ENCODE results near the gene SARM1.

Gene SARM1

GRCh38 chr17:28404007-28404406 is 32.5 kb downstream of the SARM1 start:
- TF ChIP-seq GATA3 (IDR thresholded peaks at IDR 0.05; ENCODE audit: low read depth, low read length) = no peak
- TF ChIP-seq GATA2 (IDR thresholded peaks at IDR 0.05; ENCODE audit: low read depth, low read length) = no peak

GRCh38 chr17:28404461-28404811 is 32.9 kb downstream of the SARM1 start:
- TF ChIP-seq GATA2 (IDR thresholded peaks at IDR 0.05; ENCODE audit: low read depth, low read length) (no peak), GATA3 (IDR thresholded peaks at IDR 0.05; ENCODE audit: low read depth, low read length) (no peak)

DNA sequence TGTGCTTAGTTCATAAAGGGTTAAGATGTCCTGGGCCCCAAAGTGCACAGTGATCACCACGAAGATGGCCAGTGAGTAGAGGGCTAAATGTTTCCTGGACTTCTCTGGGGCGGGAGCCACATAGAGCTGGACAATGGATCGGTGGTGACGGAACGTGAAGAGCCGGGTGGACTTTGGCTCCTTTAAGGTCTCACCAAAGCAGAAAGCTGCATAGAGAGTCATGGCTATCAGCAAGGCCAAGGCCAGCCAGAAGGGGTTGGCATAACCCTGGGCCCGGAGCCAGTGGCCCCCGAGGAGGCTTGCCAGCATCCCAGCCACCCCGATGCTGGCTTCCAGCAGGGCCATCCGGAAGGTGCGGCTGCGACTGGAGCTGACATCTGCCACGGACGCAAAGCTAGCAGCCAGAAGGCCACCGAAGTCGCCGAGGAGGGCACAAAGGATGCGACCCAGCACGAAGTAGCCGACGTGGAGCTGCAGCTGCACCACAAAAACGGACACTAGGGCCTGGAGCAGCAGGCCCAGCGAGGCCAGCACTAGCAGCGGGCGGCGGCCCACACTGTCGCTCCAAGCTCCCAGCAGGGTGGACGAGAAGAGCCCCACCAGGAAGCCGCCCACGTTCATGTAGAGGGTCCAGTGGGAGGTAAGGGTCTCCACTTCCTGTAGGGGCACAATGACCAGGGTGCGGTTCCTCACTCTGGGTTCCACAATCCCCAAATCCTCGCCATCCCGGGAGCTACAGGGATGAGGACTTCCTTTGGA is 33.5 kb downstream of the SARM1 start:
- no peak for TF ChIP-seq GATA2 (IDR thresholded peaks at IDR 0.05; ENCODE audit: low read depth, low read length)
- TF ChIP-seq GATA3 (IDR thresholded peaks at IDR 0.05; ENCODE audit: low read depth, low read length) = no peak

DNA sequence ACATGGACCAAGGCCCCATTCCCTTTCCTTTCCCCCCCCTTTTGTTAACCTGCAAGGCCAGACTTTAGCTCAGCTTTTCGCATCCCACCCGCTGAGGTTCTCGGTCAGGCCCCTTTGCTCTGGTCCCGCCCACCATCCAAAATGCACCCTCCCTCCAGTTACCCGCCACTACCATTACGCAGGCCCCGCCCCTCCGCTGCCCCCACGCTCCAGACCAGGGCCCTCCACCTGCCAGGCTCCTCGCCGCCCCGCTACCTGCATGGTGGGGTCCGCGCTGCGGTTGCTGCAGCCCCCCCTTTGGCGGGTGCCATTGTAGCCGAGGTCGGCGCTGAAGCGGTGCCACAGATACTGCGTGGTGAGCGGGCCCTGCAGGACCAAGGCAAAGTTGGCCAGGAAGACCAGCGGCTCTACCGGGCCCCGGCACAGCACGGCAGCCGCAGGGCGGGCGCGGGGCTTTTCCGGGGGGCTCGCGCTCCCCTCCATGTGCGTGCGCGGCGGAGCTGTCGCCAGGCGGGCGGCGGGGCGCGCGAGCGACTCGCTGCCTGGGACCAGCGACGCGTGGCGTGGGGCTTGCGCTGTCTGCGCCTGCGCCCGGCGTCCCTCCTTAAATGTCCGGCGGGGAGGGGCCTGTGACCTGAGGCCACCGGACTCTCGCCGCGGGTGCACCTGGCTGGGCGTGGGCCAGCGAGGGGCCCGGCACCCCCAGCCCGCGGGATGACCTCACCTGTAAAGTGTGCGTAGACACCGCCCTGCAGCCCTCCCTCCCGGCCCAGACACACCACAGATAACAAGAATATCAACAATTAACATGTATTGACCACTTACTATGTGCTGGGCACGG is 34.4 kb downstream of the SARM1 start, which contains the start of gene SLC46A1:
SLC46A1 (minus strand) TSS at position 581 of the 841 bp plus-strand sequence; CDS start at position 483, 98 bp downstream.
- TF ChIP-seq GATA2 (IDR thresholded peaks at IDR 0.05; ENCODE audit: low read depth, low read length) (no peak), GATA3 (IDR thresholded peaks at IDR 0.05; ENCODE audit: low read depth, low read length) (no peak)

- no peak for TF ChIP-seq GATA3 (IDR thresholded peaks at IDR 0.05; ENCODE audit: low read depth, low read length)
These were observed 35.0 kb downstream of the SARM1 start for GRCh38 chr17:28406473-28406814.

DNA sequence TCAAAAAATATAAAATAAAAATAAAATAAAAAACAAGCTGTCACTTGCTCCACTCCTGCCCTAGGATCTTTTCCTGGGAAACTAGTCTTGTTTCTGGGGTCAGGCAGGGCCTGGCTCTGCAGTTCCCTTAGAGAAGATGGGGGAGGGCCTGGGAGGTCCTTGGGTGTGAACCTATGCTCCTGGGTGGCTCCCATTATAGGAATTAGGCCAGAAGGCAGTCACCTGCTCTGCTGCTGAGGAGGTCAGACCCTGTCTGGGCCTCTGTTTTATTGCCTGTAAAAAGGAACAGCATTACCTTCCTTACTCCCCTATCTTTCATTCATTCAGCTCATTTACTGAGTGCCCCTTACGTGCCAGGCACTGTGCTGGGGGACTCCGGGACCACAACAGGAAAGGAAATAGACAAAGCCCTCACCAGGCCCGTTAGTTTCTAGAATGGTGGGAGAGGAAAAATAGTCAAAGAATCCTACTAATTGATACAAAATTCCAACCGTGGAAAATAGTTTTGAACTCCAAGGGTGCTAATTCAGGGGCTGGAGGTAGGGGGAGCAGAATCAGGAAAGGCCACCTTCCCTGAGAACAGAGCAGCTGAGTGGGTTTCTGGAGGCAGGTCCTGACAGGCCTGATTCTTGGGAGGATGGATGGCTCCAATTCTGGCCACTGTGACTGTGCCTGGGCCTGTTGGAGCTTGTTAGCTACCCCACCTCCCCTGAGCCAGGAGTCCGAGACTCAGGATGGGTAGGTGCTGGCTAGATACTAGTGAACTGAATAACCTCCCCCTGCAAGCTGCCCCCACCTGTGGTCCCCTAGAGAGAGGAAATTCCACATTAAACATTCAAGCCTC is 35.9 kb downstream of the SARM1 start:
- TF ChIP-seq GATA3 (IDR thresholded peaks at IDR 0.05; ENCODE audit: low read depth, low read length) (no peak), GATA2 (IDR thresholded peaks at IDR 0.05; ENCODE audit: low read depth, low read length) (no peak)

DNA sequence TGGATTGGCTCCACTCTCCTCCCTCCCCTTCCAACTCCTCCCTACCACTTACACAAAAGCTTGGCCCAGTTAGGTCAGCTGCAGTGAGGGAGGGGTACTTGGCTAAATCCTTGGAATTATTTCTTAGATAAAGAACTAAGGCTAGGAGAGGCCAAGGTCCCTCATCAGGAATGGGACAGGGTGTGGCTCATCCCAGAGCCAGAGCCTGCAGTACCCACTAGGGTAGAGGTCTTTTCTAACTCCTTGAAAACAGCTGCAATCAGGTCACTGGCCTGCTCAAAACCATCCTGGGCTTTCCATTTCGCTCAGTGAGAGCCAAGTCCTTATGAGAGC is 36.4 kb downstream of the SARM1 start:
- no peak for TF ChIP-seq GATA3 (IDR thresholded peaks at IDR 0.05; ENCODE audit: low read depth, low read length)
- no peak for TF ChIP-seq GATA2 (IDR thresholded peaks at IDR 0.05; ENCODE audit: low read depth, low read length)

GRCh38 chr17:28412099-28412498 is 40.6 kb downstream of the SARM1 start:
- no peak for TF ChIP-seq GATA3 (IDR thresholded peaks at IDR 0.05; ENCODE audit: low read depth, low read length)
- TF ChIP-seq GATA2 (IDR thresholded peaks at IDR 0.05; ENCODE audit: low read depth, low read length) = no peak

- TF ChIP-seq GATA3 (IDR thresholded peaks at IDR 0.05; ENCODE audit: low read depth, low read length) = no peak
- no peak for TF ChIP-seq GATA2 (IDR thresholded peaks at IDR 0.05; ENCODE audit: low read depth, low read length)
These were observed 42.3 kb downstream of the SARM1 start for GRCh38 chr17:28413804-28414203.

DNA sequence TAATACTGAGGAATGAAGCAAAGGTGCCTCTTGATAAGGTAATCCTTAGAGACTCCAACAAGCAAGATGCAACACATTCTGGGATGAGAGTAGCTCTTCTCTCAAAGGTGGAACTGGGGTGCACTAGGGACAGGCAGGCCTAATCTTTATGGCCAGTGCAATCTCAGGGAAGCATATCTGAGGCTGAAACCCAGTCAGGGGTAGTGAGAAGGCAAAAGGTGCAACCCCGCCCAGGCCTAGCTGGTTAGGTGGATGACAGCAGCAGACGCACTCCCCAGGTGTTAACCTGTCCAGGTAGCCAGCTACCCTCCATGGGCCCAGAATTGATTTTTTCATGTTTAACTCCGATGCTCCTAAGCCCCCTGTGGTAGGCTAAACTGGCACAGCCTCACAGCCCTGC is 44.4 kb downstream of the SARM1 start:
- TF ChIP-seq GATA2 (IDR thresholded peaks at IDR 0.05; ENCODE audit: low read depth, low read length) (no peak), GATA3 (IDR thresholded peaks at IDR 0.05; ENCODE audit: low read depth, low read length) (no peak)

DNA sequence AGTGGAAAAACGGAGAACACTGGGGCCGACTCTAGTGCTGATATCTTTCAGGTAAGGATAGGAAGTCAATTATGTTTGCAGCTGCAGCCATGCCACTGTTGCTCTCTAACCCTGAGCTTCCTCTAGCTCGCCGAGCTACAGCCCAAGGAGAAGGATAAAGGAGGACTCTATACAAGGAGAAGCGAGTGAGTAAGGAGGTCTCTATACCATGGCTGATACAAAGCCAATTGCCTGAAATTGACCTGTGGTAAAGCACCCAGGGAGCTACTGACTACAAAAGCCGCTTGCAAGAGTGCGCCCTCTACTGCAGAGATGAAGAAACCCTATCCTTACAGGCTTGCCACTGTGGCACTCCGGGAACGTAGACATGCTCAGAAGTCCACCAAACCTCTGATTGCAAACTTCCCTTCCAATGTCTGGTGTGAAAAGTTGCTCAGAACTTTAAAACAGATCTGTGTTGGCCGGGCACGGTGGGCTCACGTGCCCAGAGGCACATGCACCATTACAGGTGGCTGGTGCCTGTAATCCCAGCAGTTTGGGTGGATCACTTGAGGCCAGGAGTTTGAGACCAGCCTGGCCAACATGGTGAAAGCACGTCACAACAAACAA is 45.3 kb downstream of the SARM1 start:
- TF ChIP-seq GATA3 (IDR thresholded peaks at IDR 0.05; ENCODE audit: low read depth, low read length) (no peak), GATA2 (IDR thresholded peaks at IDR 0.05; ENCODE audit: low read depth, low read length) (no peak)

DNA sequence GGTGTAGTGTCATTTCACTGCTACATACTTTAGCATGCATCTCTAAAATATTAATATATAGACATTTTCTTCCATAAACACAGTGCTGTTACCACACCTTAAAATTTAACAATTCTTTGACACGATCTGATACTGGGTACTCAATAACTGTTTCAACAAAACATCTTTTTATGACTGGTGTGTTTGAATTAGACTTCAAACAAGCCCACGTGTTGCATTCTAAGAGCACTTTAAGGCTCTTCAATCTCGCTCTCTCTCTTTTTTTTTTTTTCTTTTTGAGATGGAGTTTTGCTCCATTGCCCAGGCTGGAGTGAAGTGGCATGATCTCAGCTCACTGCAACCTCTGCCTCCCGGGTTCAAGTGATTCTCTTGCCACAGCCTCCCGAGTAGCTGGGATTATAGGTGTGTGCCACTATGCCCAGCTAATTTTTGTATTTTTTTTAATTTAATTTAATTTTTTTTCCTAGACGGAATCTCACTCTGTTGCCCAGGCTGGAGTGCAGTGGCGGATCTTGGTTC is 50.4 kb downstream of the SARM1 start:
- no peak for TF ChIP-seq GATA3 (IDR thresholded peaks at IDR 0.05; ENCODE audit: low read depth, low read length)

DNA sequence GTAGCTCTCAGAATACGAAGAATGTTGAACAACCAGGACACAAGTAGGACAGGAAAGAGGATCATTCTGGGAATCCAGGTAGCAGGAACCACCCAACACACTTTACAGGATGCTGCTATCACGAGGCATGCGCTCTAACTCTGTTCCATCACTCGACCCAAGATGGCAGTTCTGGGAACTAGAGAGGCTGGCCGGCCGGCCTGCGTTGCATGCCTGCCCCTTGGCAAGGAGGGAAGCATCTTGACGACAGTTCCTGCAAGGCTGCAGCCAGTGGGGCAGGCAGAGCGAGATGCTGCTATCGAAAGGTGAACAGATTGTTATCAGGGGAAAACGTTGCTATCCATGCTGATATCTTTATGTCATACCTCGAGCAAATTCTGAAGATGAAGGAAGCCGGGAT is 53.7 kb downstream of the SARM1 start:
- no peak for TF ChIP-seq GATA2 (IDR thresholded peaks at IDR 0.05; ENCODE audit: low read depth, low read length)
- TF ChIP-seq GATA3 (IDR thresholded peaks at IDR 0.05; ENCODE audit: low read depth, low read length) = no peak

GRCh38 chr17:28426081-28426519 is 54.6 kb downstream of the SARM1 start:
- TF ChIP-seq GATA3 (IDR thresholded peaks at IDR 0.05; ENCODE audit: low read depth, low read length) (no peak), GATA2 (IDR thresholded peaks at IDR 0.05; ENCODE audit: low read depth, low read length) (no peak)
